Stimulated activated CD4-positive, alpha-beta T cell treated with anti-CD3 and anti-CD28 coated beads, Interleukin-15, amount 100 ng/mL, for 48 hours (primary cell): ENCODE data around the gene OCA2.
"Not testable (repeated sequence)": the region's sequence is repeated elsewhere in the genome, so short reads cannot be mapped to it uniquely, and the experiment has no call there.

ENCODE experiments used
- DNase-seq, 2 donors: peaks; one replicate each; pipeline ENCODE4 v3.0.0-alpha.2; 2020; ENCODE audit warnings: low read depth in 2 of 2

Gene OCA2

GRCh38 chr15:27770769-27771554, 328.2 kb downstream of the OCA2 start:
- DNase-seq: no peak

- DNase-seq: no peak
Observed at GRCh38 chr15:27770086-27770607, 329.0 kb downstream of the OCA2 start.

- no peak for DNase-seq
Observed at GRCh38 chr15:27769652-27770051, 329.5 kb downstream of the OCA2 start.

GRCh38 chr15:27768732-27769475, 330.2 kb downstream of the OCA2 start:
- no peak for DNase-seq

GRCh38 chr15:27767918-27768640, 331.0 kb downstream of the OCA2 start:
- DNase-seq: no peak

- DNase-seq: not testable (repeated sequence)
Observed at GRCh38 chr15:27767430-27767829, 331.7 kb downstream of the OCA2 start.

- DNase-seq: no peak
Observed at GRCh38 chr15:27764339-27764738, 334.8 kb downstream of the OCA2 start.

GRCh38 chr15:27763514-27763913, 335.6 kb downstream of the OCA2 start:
- DNase-seq: no peak

GRCh38 chr15:27762471-27762870, 336.6 kb downstream of the OCA2 start:
- DNase-seq: no peak

GRCh38 chr15:27757052-27757451, 342.1 kb downstream of the OCA2 start:
- no peak for DNase-seq

GRCh38 chr15:27752691-27753090, 346.4 kb downstream of the OCA2 start:
- DNase-seq: no peak

- DNase-seq: no peak
Observed at GRCh38 chr15:27747997-27748396, 351.1 kb downstream of the OCA2 start.

GRCh38 chr15:27746401-27746955, 352.6 kb downstream of the OCA2 start:
- no peak for DNase-seq

GRCh38 chr15:27744641-27745040, 354.5 kb downstream of the OCA2 start:
- DNase-seq: no peak

- DNase-seq: no peak
Observed at GRCh38 chr15:27743638-27744037, 355.5 kb downstream of the OCA2 start.

- no peak for DNase-seq
Observed at GRCh38 chr15:27742751-27743477, 356.2 kb downstream of the OCA2 start.

- DNase-seq: no peak
Observed at GRCh38 chr15:27741226-27741860, 357.8 kb downstream of the OCA2 start.

GRCh38 chr15:27734785-27735495, 364.2 kb downstream of the OCA2 start:
- no peak for DNase-seq

- DNase-seq: no peak
Observed at GRCh38 chr15:27731776-27732175, 367.3 kb downstream of the OCA2 start.

GRCh38 chr15:27730868-27731267, 368.2 kb downstream of the OCA2 start:
- no peak for DNase-seq
